T-helper 22 cell (primary cell): ENCODE data around the gene PDE7B.
"Not testable (repeated sequence)": the region's sequence is repeated elsewhere in the genome, so short reads cannot be mapped to it uniquely, and the experiment has no call there.

ENCODE experiments used
- DNase-seq: peaks from one replicate; pipeline ENCODE4 v3.0.0-alpha.2; 2020; ENCODE audit warnings: low read depth

Gene PDE7B

DNA sequence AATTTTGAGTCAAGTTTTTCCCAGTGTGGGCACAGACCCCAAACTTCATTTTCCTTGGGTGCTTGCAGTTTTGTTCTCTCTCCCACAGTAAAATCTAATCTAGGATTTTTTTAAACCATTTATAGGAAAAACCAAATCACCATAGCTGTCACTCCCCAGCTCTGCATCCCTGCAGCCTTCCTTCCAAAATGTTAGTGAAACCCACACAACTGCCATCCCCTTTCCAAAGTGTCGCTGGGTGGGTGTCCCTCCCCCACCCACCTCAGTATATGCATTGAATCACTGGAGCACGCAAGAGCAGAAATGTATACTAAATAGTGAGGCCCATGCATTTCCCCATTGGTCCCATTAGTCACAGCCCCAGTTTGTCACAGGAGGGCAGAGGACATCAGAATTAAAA, 260.3 kb downstream of the PDE7B start:
- no peak for DNase-seq

DNA sequence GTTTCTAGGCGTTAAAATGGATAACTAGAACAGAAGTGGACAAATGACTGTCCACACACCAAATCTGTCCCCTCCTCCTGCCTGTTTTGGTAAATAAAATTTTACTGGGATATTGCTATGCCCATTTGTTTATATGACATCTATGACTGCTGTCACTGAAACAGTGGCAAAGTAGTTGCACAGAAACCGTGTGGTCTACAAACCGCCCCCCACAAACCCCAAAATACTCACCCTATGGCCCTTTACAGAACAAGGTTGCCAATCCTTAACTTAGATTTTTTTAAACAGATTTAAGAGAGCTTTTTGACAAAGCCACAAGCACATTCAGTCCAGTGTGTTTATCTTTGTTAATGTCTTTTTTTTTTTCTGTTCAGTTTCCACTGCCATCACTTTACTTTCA, 260.8 kb downstream of the PDE7B start:
- DNase-seq: no peak

DNA sequence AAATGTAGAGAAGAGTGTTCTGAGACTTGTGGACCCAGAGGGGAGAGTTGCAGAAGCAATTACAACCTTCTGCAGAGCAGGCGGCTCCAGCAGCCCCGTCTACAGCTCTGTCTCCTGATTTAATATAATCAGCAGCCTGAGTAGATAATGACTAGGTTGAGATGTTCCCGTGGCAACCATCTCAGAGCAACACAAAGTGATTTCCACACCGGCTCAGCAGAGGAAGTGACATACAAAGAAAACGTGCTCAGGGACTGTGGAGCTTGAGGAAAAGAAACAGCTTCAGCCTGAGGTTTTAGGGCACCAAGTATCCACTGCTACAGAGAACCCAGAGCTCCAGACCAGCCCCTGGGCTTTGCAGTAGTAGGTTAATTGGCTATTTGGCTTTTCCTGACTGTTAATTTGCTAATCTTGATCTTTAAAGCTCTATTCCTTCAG, 262.3 kb downstream of the PDE7B start:
- DNase-seq: no peak

DNA sequence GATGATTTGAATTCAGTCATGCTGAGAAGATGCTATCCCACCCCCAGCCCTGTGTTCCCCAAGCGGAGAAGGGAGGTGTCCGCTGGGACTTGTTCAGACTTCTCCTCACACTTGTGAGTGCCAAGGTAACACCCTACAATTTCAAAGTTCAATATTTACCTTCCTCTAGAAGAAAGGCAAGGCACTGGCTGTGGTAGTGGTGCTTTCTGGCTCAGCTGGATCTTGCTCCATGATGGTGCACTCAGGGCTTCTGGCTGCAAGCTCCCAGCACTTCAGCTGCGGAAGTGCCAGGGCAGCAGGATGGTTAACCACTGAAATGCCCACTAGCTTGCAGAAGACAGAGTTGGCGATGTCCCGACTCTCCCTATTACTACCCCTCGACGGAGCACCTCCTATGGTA, 263.2 kb downstream of the PDE7B start:
- DNase-seq: no peak

DNA sequence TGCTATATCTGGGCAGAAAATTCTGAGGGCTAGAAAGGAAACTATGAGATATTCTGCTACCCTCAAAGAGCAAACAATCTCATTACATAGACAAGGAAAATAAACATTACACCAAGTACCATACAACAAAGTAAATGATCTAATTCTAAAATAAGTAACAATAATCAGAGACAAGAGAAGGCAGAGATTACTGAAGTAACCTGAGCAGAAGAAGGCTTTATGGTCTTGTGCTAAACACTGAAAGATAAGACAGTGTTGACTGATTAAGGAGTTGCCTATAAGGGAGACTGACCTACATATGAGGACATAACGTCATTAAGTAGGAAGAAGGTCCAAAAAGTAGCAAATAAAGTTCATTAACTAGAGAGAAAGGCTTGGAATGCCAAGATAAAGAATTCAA, 264.4 kb downstream of the PDE7B start:
- no peak for DNase-seq

DNA sequence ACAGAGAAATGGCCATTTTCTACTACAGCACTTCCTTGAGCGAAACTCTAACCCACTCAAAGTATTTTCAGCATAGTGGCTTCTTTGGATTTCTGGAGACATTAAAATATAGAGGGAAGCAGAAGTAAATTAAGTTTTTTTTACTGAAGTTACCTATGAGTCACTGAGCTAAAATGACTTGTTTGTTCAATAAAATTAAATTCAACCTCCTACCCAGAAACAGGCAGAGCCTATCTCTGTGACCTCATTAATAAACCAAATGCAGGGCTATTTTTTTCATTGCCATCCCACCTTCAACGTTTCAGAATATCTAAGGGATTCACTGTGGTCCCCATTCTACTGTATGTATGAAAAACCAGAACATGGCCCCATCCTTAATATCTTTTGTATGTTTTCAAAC, 265.6 kb downstream of the PDE7B start:
- DNase-seq: no peak

DNA sequence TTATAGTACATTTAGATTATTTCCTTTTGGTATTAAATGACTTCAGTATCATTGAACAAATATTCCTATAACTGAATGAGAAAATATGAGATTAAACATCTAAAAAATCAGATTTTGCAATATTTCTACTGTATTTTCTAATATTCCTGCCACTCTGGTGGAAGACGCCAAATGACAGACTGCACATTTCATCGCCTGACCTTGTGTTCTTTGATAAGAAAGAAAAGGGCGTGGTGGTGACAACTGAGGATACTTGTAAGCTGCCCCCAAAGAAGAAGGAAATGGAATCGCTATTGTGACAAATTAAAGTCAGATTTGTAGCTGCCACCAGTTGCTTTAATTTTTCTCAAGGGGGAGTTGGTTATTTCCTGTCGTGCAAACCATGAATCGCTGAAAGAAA, 267.3 kb downstream of the PDE7B start:
- DNase-seq: no peak

DNA sequence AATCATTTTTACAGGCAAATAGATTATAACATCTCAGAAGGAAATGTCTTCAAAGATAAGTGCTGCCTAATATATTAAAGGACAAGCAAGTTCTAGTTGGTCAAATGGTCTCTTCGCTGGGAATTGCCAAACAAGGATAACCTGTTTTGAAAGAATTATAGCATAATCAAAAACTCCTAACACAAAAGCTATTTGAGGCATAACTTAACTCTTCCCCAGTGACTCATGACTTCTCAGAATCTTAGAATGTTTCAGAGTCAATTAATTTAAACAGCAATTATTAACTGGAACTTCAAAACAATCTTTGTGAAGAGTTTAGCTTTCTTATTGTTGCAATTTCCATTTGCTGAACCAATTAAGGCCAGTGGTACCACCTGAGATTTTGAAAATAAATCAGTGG, 272.0 kb downstream of the PDE7B start:
- no peak for DNase-seq

DNA sequence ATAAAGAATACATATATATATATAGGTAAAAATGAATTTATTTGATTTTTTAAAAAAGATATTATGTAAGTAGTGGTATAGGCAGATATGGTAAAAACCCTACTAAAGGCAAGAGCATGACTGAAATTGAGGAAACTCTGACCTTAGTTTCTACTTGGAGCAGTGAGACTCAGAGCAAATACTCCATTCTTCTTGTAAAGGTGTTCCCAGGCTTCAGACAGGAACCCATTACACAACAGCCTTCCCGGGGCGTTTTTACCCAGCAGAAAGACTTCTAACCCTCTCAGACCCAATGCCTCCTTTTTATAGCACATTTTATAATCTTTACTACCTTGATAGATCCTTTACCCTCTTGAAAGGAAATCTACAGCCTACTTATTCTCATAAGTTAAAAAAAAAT, 274.1 kb downstream of the PDE7B start:
- no peak for DNase-seq

DNA sequence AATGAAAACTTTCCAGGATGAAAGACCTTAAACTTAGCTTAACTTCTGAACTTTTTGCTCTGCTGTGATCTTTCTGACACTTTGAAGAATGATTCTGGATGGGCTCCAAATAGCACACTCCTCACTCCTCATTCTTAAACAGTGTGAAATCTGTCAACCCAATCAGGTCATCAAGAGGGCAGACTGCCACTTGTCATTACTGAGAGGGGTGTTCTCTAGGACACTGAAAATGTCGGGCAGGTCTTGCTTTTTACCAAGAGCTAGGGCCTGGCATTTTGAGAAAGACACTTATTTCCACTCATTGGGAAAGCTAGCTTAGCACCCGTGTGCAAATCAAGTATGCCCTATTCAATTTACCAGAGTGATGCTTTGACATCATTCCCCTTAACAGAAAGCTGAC, 276.4 kb downstream of the PDE7B start:
- no peak for DNase-seq

DNA sequence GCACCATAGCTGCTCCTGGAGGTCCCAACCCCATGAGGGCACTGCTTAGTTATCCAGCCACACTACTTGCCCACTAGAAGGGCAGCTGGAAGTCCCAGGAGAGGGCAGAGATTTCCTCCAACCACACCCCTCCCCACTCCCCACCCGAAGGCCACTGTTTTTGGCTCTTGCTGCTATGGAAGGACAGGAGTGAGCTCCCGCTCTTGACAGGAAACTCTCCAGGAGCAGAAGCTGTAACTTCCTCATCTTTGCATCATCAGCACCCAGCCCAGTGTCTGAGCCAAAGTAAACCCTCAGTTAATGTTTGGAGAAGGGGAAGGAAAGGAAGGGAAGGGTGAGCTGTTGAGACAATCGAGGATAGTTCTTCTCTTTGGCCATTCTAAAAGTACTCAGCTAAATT, 277.9 kb downstream of the PDE7B start:
- no peak for DNase-seq

DNA sequence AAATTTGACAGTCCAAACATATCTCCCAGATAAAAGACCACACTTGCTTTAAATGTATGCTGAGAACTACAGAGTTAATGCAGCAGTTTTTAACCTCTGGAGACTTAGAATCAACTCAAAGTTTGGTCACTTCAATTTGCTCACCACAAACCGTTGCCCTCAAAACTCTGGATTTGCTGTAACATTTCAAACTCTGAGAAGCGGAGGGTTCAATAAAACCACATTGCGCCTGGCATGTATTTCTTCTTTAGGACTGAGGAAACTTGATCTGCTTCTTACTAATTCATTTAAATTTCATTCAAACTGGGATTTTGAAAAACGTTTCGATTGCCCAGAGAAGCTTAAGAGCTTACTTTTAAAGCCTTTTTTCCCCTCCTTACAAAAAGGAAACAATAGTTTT, 282.8 kb downstream of the PDE7B start:
- DNase-seq: no peak

DNA sequence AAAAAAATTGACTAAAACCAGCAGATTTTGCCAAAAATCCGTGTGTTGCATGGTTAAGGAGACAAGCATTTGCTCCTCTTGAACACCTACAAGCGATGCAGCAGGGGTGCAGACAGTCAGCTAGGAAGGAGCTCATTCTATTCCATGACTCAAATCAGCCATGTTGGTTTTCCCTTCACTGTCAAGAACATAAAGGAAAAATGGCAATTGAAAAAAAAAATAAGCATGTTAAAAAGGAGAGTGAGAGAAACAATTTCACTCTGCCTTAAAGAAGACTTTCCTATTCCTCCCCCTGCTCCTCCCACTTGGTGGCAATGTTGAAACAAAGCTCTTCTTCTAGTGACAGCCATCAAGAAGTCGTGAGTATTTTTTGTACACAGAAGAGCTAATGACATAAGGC, 283.2 kb downstream of the PDE7B start:
- DNase-seq: no peak

DNA sequence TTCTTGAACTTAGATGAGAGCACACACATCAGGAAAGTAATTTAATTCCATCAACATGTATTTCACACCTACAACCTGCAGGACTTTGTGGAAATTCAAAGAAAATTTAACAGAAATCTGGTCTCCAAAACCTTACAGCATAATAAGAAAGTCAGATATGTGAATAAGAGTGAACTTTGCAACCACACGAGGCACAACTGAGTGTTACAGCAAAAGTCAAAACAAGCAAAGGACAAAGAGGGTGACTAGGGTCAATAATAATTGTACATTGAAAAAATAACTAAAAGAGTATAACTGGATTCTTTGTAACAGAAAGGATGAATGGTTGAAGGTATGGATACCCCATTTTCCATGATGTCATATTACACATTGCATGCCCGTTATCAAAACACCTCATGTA, 284.8 kb downstream of the PDE7B start:
- no peak for DNase-seq

DNA sequence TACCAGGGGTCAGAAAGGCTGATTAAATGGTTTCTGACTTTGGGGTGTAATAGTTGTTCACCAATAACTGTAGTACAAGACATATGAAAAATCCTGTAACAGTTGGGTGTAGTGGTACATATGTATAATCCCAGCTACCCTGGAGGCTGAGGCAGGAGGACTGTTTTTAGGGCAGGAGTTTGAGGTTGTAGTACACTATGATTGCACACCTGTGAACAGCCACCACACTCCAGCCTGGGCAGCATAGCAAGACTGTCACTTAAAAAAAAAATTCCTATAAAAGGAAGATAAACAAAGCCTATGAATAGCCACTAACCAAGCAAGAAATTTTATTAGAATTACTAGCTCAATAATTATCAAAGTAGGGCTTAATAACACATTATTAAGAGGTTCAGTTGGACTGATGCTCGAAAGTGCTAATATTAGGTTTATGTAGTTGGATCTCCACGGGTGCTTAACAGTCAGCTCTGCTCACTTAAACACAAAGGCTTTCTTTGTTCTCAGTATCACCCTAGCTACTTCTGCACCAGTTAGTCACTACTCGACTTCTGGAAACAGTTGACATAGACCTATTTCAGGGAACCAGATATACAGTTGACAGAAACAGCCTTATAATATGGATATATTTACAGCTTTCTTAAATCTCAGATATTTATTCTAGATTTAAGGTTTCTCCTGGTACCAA, 285.6 kb downstream of the PDE7B start:
- DNase-seq: no peak

DNA sequence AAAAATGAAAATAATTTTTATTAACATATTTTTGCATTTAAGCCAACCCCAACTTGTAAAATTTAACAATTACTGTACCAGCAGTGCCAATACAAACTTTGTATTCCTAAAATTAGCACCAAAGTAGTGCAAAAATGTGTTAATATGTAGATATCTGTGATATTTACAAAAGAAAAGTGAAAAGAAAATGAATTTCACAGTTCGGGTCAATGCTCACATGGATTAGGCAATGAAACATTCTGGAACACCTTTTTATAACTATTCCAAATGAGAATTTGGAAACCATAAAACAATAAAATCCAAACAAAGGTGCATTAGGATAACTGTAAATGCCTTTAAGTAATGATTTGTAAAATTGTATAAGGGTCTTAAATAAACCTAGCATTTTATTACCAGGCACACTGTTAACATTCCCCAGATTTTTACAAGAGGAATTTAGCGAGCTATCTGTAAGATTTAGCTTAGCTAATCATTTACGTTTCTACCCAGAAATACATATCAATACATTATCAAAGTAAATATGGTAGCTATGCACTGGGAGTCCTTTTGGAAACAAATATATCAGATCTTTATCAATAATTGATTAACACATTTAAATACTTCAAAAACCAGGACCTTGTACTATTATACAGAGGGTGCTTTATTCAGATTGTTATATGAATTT, 286.4 kb downstream of the PDE7B start:
- no peak for DNase-seq

DNA sequence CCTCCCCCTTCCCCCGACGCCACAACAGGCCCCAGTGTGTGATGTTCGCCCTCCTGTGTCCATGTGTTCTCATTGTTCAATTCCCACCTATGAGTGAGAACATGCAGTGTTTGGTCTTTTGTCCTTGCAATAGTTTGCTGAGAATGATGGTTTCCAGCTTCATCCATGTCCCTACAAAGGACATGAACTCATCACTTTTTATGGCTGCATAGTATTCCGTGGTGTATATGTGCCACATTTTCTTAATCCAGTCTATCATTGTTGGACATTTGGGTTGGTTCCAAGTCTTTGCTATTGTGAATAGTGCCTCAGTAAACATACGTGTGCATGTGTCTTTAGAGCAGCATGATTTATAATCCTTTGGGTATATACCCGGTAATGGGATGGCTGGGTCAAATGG, 287.6 kb downstream of the PDE7B start:
- DNase-seq: not testable (repeated sequence)

DNA sequence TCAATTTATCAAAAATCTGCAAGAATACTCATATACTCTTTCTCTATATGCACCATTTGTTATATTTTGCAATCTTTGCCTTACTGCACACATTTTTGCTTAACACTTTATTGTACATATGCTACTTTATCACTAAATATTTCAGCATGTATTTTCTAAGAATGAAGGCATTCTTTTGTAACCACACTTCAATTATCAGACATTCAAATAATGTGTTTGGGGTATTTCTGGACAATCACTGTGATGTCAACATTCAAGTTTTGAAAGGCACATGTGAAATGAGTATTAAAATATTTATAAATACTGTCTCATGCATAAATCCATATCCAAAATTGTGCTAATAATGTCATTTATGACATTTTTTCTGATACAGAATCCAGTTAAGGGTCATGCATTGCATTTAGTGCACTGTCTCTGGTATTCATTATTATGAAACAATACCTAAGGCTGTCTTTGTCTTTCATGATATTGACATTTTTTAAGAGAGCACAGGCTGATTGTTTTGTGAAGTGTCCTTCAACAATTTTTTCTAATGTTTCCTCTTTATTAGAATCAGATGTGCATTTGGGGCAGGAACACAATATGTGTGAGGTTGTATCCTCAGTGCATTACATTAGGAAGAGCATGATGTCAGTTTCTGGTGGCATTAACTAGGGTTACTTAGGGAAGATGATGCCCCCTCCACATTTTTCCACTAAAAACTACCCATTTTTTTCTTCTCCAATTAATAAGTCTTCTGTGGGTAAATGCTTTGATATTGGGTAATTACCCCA, 292.9 kb downstream of the PDE7B start:
- no peak for DNase-seq

DNA sequence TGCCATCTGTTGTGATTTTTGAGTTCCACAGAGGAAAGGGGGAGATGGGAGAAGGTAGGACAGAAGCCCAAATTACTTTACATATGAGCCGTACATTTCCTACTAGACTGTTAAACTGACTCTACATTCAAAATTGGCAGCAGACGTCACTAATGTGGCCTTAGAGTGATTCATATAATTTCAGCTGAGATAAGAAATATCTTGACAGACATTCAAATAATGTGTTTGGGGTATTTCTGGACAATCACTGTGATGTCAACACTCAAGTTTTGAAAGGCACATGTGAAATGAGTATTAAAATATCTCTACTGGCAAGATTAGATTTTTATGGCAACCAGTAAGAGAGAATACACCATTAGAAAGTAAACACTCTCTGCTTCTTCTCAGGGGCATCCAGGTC, 294.6 kb downstream of the PDE7B start:
- DNase-seq: no peak

DNA sequence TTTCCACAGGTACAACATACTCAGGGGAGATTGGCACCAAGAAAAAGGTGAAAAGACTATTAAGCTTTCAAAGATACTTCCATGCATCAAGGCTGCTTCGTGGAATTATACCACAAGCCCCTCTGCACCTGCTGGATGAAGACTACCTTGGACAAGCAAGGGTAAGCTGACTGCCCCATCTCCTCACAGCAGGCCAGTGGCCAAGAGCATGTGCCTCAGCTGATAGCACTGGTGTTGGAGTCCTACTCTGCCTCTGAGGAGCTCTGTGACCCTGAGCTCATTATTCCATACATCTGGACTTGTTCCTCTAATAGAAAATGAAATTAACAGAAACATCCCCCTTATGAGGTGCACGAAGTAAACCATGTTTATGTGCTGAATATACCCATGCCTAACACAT, 295.8 kb downstream of the PDE7B start:
- no peak for DNase-seq

DNA sequence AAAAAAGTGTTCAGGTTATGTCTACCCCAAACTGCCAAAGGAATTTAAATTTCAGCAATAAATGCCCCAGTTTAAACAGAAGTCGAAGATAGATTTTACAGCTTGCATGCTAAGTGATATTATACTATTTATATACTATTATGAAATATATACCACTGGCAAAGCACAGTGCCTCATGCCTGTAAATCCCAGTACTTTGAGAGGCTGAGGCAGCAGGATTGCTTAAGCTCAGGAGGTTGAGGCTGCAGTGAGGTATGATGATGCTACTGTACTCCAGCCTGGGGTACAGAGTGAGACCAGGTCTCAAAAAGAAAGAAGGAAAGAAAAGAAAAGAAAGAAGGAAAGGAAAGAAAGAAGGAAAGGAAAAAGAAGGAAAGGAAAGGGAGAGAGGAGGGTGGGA, 296.6 kb downstream of the PDE7B start:
- no peak for DNase-seq

DNA sequence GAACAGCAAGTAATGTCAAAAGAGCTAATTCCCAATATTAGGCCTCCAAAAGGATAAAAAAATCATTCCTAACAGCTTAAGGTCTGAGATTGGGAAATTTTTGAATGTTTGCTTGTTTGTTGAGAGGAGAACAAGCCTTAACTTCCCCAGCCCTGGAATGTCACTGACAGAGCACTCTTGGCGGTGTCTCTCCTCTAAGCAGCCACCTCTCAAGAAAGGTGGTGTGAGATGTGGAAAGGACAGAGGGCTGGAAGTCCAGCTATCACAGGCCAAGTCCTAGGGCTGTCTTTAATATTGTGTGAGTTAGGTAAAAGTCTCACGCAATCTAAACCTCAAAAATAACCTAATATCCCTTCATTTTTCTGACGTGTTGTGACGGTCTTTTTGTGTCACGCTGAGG, 297.0 kb downstream of the PDE7B start:
- DNase-seq: no peak

DNA sequence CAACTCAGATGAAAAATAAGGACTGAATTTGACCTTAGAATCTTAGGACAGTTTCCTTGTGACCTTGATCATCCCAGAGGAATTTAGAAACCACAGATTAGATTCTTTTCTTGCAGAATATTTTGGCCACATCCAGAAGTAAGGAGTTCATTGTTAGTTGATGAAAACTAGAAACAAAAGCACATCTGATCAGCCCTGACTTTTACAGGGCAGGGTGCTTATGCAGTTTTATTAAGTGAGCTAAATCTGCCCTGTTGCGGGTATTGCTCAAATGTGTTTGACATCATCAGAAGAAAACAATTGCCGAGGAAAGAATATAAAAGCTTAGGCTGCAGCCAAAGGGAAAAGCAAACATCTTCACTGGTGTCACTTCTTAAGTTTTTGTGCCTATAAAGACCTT, 297.8 kb downstream of the PDE7B start:
- DNase-seq: no peak
